Left lung (tissue), 10 donors: ENCODE results near the gene NARF. TPM values are rescaled to one million over a fixed set of nuclear protein-coding genes. Genes with fewer than 3 reads are reported as not detected.

Source experiments
- ATAC-seq: fragments of 200-7000 bp; cut with Tn5 transposase; one replicate; pipeline ENCODE4 v1.9.1; 2020; ENCODE audit warnings: moderate library complexity
- DNase-seq, 4 donors: peaks; one replicate each; pipeline ENCODE4 v3.0.0-alpha.2; 2013 to 2020
- H3K27ac ChIP-seq, 2 donors: fragments of 200-600 bp; sonication (generic) in 1 of 2; one replicate each; pipeline versions ENCODE4 v1.5.0 to v1.8.0; 2020 to 2021
- H3K27me3 ChIP-seq, 2 donors: fragments of 200-600 bp; sonication (generic) in 1 of 2; one replicate each; pipeline versions ENCODE4 v1.5.0 to v1.8.0; 2020 to 2021
- H3K36me3 ChIP-seq, 2 donors: fragments of 200-600 bp; sonication (generic) in 1 of 2; one replicate each; pipeline versions ENCODE4 v1.5.0 to v1.8.0; 2020 to 2021
- H3K4me1 ChIP-seq, 2 donors: fragments of 200-600 bp; one replicate each; pipeline ENCODE4 v1.8.0; 2021
- H3K4me3 ChIP-seq, 2 donors: fragments of 200-600 bp; sonication (generic) in 1 of 2; one replicate each; pipeline versions ENCODE4 v1.5.0 to v1.8.0; 2020 to 2021; ENCODE audit warnings: mild to moderate bottlenecking in 1 of 2
- H3K9me3 ChIP-seq, 2 donors: fragments of 200-600 bp; sonication (generic) in 1 of 2; one replicate each; pipeline versions ENCODE4 v1.5.0 to v1.8.0; 2020 to 2021
- CTCF ChIP-seq, 2 donors: fragments of 200-600 bp; sonication (generic) in 1 of 2; IDR thresholded peaks; one replicate each; pipeline versions ENCODE4 v1.5.0 to v1.8.0; 2021; ENCODE audit warnings: antibody characterized with exemption in 2 of 2
- intact Hi-C, 2 donors: fragments of 100-400 bp; cut with DNase I; formaldehyde crosslinking; loops; one replicate each; pipeline versions ENCODE4 v1.11.2 to v1.14.2; 2022
- polyA plus RNA-seq, 6 donors: library from polyadenylated mRNA; unstranded; fragments of 120-200 nt; gene quantifications; one replicate each; pipeline ENCODE4 v1.2.1, GENCODE V29; 2013; ENCODE audit not compliant: insufficient read length in 6 of 6
- total RNA-seq, 2 donors: library from RNA; stranded (reverse); fragmentation: NEBNext Ultra II Directional; extraction: Animal tissue kit (Norgen Biotek cat#: 25700); gene quantifications; one replicate each; pipeline ENCODE4 v1.2.1, GENCODE V29; 2021
- donor health status: DM: no; HTN: yes; CAD: no.
- donor health status: DM: no; HTN: no; CAD: no.

The NARF gene
- total and polyA plus RNA-seq, 8 donors: 38.9 to 128 (median 112) TPM

GRCh38 chr17:82525712-82526111 lies 67.2 kb downstream of the NARF start:
- ATAC-seq (no peak), DNase-seq (no peak)
- H3K27me3 ChIP-seq: no peaks in the 10 kb centered on the region
- H3K4me3 ChIP-seq: no peak overlapping the region
- H3K27ac ChIP-seq: peak overlapping the region in 1 of 2 donors; percentile 33
- intact Hi-C loops: no loop called here
- peaks cover 32 to 97% of the 10 kb centered on the region in 2 donors for H3K4me1 ChIP-seq
- TF ChIP-seq CTCF (IDR thresholded peaks at IDR 0.05): no peak
- H3K9me3 ChIP-seq: no peaks in the 10 kb centered on the region
- no peaks in the 10 kb centered on the region for H3K36me3 ChIP-seq

GRCh38 chr17:82527898-82528297 lies 69.4 kb downstream of the NARF start:
- Histone ChIP-seq H3K4me1 (peaks cover 38 to 96% of the 10 kb centered on the region in 2 donors), H3K27ac (peak overlapping the region; percentile 57 to 65), H3K36me3 (no peaks in the 10 kb centered on the region), H3K27me3 (no peaks in the 10 kb centered on the region), H3K4me3 (no peak overlapping the region), H3K9me3 (no peaks in the 10 kb centered on the region)
- ATAC-seq (peak; percentile 46), DNase-seq (peak in 1 of 4 donors; percentile 3)
- TF ChIP-seq CTCF (IDR thresholded peaks at IDR 0.05): no peak
- intact Hi-C loops: no loop called here

GRCh38 chr17:82528484-82529265 lies 70.1 kb downstream of the NARF start:
- H3K4me1 ChIP-seq: peaks cover 38 to 96% of the 10 kb centered on the region in 2 donors
- no peaks in the 10 kb centered on the region for H3K9me3 ChIP-seq
- no peaks in the 10 kb centered on the region for H3K27me3 ChIP-seq
- peak in 1 of 4 donors; percentile 48 for DNase-seq
- intact Hi-C loops: no loop called here
- H3K36me3 ChIP-seq: no peaks in the 10 kb centered on the region
- H3K27ac ChIP-seq: peak overlapping the region; percentile 57 to 65
- H3K4me3 ChIP-seq: no peak overlapping the region
- no peak for TF ChIP-seq CTCF (IDR thresholded peaks at IDR 0.05)
- ATAC-seq: peak; percentile 87

GRCh38 chr17:82529914-82530300 lies 71.4 kb downstream of the NARF start:
- DNase-seq (peak in 1 of 4 donors; percentile 15), ATAC-seq (no peak)
- intact Hi-C loops: no loop called here
- no peaks in the 10 kb centered on the region for H3K36me3 ChIP-seq
- no peak for TF ChIP-seq CTCF (IDR thresholded peaks at IDR 0.05)
- H3K27me3 ChIP-seq: no peaks in the 10 kb centered on the region
- H3K27ac ChIP-seq: no peak overlapping the region
- H3K4me1 ChIP-seq: peaks cover 34 to 94% of the 10 kb centered on the region in 2 donors
- H3K4me3 ChIP-seq: no peak overlapping the region
- no peaks in the 10 kb centered on the region for H3K9me3 ChIP-seq

- peak overlapping the region in 1 of 2 donors; percentile 11 for H3K27ac ChIP-seq
- H3K9me3 ChIP-seq: no peaks in the 10 kb centered on the region
- intact Hi-C loops: no loop called here
- peaks cover 35 to 96% of the 10 kb centered on the region in 2 donors for H3K4me1 ChIP-seq
- no peaks in the 10 kb centered on the region for H3K27me3 ChIP-seq
- peak; percentile 21 for ATAC-seq
- H3K36me3 ChIP-seq: no peaks in the 10 kb centered on the region
- no peak overlapping the region for H3K4me3 ChIP-seq
- no peak for DNase-seq
- TF ChIP-seq CTCF (IDR thresholded peaks at IDR 0.05): no peak
These were observed 72.9 kb downstream of the NARF start for GRCh38 chr17:82531431-82531881.
